ENCODE data around the gene ADAM19.

The ADAM19 gene

DNA sequence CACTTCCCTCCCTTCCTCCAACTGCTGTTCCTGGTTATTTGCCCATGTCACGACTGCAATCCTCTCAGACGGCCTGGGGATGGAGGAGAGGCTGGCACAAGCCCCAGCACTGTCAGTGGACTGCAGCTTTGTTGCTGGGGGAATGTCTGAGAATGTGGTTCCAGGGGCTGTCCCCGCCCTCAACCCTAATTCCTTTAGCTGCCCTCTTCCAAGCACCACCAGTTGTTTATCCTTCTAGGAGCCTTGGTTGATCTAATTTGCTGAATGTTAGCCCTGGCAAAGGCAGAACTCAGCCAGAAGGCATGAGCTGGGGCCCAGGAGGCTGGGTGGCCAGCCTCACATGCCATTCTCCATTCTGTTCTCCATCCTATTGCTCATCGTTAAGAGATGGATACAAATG is 51.6 kb downstream of the ADAM19 start:
- no peak overlapping the region for H3K27ac ChIP-seq
- no peaks in the 10 kb centered on the region for H3K9me3 ChIP-seq (ENCODE audit: control insufficient read depth, low read length)
- H3K4me2 ChIP-seq (ENCODE audit: low read length) = no peak overlapping the region
- H3K4me1 ChIP-seq = no peaks in the 10 kb centered on the region
- no peaks in the 10 kb centered on the region for H3K27me3 ChIP-seq (ENCODE audit: control insufficient read depth, insufficient read depth, low read length)
- H3K79me2 ChIP-seq = no peaks in the 10 kb centered on the region
- H3K4me3 ChIP-seq (ENCODE audit: low read depth, low read length) = no peak overlapping the region
- no peak overlapping the region for H3K9ac ChIP-seq
- TF ChIP-seq, protein P1, sequence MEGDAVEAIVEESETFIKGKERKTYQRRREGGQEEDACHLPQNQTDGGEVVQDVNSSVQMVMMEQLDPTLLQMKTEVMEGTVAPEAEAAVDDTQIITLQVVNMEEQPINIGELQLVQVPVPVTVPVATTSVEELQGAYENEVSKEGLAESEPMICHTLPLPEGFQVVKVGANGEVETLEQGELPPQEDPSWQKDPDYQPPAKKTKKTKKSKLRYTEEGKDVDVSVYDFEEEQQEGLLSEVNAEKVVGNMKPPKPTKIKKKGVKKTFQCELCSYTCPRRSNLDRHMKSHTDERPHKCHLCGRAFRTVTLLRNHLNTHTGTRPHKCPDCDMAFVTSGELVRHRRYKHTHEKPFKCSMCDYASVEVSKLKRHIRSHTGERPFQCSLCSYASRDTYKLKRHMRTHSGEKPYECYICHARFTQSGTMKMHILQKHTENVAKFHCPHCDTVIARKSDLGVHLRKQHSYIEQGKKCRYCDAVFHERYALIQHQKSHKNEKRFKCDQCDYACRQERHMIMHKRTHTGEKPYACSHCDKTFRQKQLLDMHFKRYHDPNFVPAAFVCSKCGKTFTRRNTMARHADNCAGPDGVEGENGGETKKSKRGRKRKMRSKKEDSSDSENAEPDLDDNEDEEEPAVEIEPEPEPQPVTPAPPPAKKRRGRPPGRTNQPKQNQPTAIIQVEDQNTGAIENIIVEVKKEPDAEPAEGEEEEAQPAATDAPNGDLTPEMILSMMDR (IDR thresholded peaks at IDR 0.05) = no peak
- no peaks in the 10 kb centered on the region for H3K36me3 ChIP-seq (ENCODE audit: control insufficient read depth, insufficient read depth, low read length)
- no peak overlapping the region for H2AFZ ChIP-seq

GRCh38 chr5:157521704-157522029 is 53.9 kb downstream of the ADAM19 start:
- no peaks in the 10 kb centered on the region for H3K79me2 ChIP-seq
- no peak overlapping the region for H2AFZ ChIP-seq
- no peak overlapping the region for H3K27ac ChIP-seq
- H3K9ac ChIP-seq = no peak overlapping the region
- TF ChIP-seq, protein P1 (IDR thresholded peaks at IDR 0.05) = no peak
- no peak overlapping the region for H3K4me2 ChIP-seq (ENCODE audit: low read length)
- H3K9me3 ChIP-seq (ENCODE audit: control insufficient read depth, low read length) = no peaks in the 10 kb centered on the region
- H3K27me3 ChIP-seq (ENCODE audit: control insufficient read depth, insufficient read depth, low read length) = no peaks in the 10 kb centered on the region
- no peaks in the 10 kb centered on the region for H3K4me1 ChIP-seq
- H3K4me3 ChIP-seq (ENCODE audit: low read depth, low read length) = no peak overlapping the region
- no peaks in the 10 kb centered on the region for H3K36me3 ChIP-seq (ENCODE audit: control insufficient read depth, insufficient read depth, low read length)

DNA sequence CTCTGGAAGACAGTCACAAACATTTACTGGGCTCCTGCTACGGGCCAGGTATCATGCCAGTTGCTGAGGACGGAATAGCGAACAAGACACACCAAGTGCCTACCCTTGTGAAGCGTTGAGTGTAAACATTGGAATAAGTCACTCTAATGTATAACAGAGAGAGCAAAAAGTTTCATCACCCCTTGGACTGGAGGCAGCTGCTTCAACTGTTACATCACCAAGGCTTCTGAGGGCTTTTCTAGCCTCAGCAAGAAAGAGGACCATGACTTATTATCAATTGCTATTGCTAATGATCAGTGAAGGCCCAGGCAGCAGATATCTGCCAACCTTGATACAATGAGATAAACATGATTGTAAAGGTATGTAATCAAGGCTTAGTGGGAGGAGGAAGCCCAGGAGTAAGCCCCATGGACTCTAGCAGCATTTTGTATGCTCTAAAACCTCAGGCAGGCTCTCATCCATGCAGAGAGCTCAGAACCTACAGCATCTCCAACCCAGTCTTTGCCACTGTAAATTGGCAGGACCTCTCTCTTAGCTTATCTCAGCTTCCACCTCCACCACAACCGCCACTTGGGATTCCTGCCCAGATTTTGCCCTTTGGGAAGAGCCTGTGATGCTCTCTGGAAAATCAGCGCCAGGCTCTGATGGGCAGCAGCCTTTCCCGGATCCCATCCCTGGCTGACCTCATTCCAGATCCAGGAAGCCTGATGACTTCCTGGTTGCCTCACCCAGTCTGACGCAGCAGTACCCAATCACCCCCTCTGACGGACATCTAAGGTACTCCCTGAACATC is 54.5 kb downstream of the ADAM19 start:
- no peaks in the 10 kb centered on the region for H3K79me2 ChIP-seq
- H3K4me3 ChIP-seq (ENCODE audit: low read depth, low read length) = no peak overlapping the region
- no peaks in the 10 kb centered on the region for H3K27me3 ChIP-seq (ENCODE audit: control insufficient read depth, insufficient read depth, low read length)
- H3K4me1 ChIP-seq = no peaks in the 10 kb centered on the region
- H3K27ac ChIP-seq = no peak overlapping the region
- H2AFZ ChIP-seq = no peak overlapping the region
- no peak overlapping the region for H3K9ac ChIP-seq
- no peak overlapping the region for H3K4me2 ChIP-seq (ENCODE audit: low read length)
- H3K9me3 ChIP-seq (ENCODE audit: control insufficient read depth, low read length) = no peaks in the 10 kb centered on the region
- no peaks in the 10 kb centered on the region for H3K36me3 ChIP-seq (ENCODE audit: control insufficient read depth, insufficient read depth, low read length)
- TF ChIP-seq, protein P1 (IDR thresholded peaks at IDR 0.05) = no peak

DNA sequence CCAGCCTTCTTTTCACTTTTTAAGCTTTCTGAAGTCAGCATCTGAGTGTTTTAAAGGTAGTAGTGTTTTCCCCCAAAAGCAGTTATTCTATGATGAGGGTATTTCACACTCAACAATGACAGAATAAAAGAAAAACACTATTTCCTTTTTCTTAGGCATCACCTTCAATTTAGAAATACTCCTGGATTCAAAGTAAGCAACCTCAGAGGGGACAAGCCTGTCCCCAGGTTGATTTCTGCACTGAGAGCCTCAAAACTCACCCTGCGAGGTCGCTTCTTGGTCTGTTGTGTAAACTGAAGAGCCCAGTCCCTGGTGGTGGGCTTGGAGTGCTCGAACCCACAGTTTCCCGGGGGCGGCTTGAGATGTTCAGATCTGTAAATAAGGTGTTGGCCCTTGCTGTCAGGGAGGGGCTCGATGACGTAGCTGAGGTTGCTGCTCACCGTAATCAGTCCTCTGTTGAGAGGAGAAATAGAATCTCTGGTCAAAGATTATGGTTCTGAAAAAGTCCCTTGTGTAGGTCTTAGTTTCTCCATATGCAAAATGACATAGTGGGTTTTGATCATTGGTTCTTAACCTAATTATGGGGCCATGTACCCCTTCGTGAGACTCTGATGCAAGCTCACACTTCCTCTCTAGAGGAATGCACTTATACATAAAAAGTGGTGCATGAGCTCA is 55.9 kb downstream of the ADAM19 start:
- Histone ChIP-seq H3K79me2 (no peaks in the 10 kb centered on the region), H3K4me2 (ENCODE audit: low read length) (no peak overlapping the region), H3K4me1 (no peaks in the 10 kb centered on the region), H3K27me3 (ENCODE audit: control insufficient read depth, insufficient read depth, low read length) (no peaks in the 10 kb centered on the region), H3K4me3 (ENCODE audit: low read depth, low read length) (no peak overlapping the region), H3K36me3 (ENCODE audit: control insufficient read depth, insufficient read depth, low read length) (no peaks in the 10 kb centered on the region), H3K9ac (no peak overlapping the region), H2AFZ (no peak overlapping the region), H3K9me3 (ENCODE audit: control insufficient read depth, low read length) (no peaks in the 10 kb centered on the region), H3K27ac (no peak overlapping the region)
- TF ChIP-seq, protein P1 (IDR thresholded peaks at IDR 0.05) = no peak

Data from parathyroid adenoma (tissue), 2 donors.